ENCODE measurements around the gene MCMBP. TPM values are rescaled to one million over a fixed set of nuclear protein-coding genes. Genes with fewer than 3 reads are reported as not detected.

Gene MCMBP
- total and polyA plus RNA-seq, 10 donors, result 14.2 to 67.6 (median 47.7) TPM

- intact Hi-C loops (cut with DNase I; ENCODE audit: low total_unique reads), result no loop called here
- WGBS, 5 donors, result 88 to 95% (median 95%) methylated on average over 11 of the region's 11 CpGs
Measured at GRCh38 chr10:119831656-119832055, 41.0 kb downstream of the MCMBP start.

GRCh38 chr10:119830851-119831250, 41.8 kb downstream of the MCMBP start:
- TF ChIP-seq POLR2A (IDR thresholded peaks at IDR 0.05) (no peak), CTCF (IDR thresholded peaks at IDR 0.05 in 8 of 11, conservative IDR thresholded peaks at IDR 0.05 in 3 of 11) (no peak), POLR2AphosphoS5 (IDR thresholded peaks at IDR 0.05) (no peak)
- DNase-seq, result no peak
- Histone ChIP-seq H3K27me3 (replicated peaks in 1 of 7) (no peaks in the 10 kb centered on the region), H3K4me3 (no peak overlapping the region), H3K27ac (no peak overlapping the region), H3K36me3 (peaks cover 3 to 100% (median 83%) of the 10 kb centered on the region in 6 donors), H3K4me1 (no peaks in the 10 kb centered on the region), H3K9me3 (no peaks in the 10 kb centered on the region)
- intact Hi-C loops (cut with DNase I; ENCODE audit: low total_unique reads), result no loop called here
- WGBS, 5 donors, result 82 to 92% (median 86%) methylated on average over 4 of the region's 4 CpGs

More at GRCh38 chr10:119831656-119832055, 41.0 kb downstream of the MCMBP start:
- H3K4me3 ChIP-seq, result no peak overlapping the region
- H3K36me3 ChIP-seq, result peaks cover 3 to 100% (median 89%) of the 10 kb centered on the region in 6 donors
- H3K27ac ChIP-seq, result no peak overlapping the region
- no peak for DNase-seq
- no peak for TF ChIP-seq CTCF (IDR thresholded peaks at IDR 0.05 in 8 of 11, conservative IDR thresholded peaks at IDR 0.05 in 3 of 11)
- no peak for TF ChIP-seq POLR2A (IDR thresholded peaks at IDR 0.05)
- no peak for TF ChIP-seq POLR2AphosphoS5 (IDR thresholded peaks at IDR 0.05)
- no peaks in the 10 kb centered on the region for H3K9me3 ChIP-seq
- H3K27me3 ChIP-seq (replicated peaks in 1 of 7), result no peaks in the 10 kb centered on the region
- H3K4me1 ChIP-seq, result no peaks in the 10 kb centered on the region

DNA sequence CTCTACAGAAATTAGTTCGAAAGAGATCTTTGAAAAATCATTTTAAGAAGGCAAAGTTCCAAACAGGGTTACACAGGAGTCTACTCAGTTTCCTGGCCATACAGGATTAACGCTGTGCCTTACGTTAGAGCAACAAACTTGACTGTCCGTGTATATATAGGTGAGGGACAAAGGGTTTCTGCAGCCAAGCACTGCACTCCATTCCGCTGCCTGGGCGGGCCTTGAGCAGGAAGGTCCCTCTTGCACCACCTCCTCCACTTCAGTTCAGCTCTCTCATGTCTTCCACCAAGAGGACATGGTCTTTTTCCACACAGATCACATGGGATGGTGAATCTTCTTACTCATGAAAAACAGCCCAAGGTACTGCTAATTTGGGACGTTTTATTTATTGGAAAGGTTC, 43.2 kb downstream of the MCMBP start:
- Histone ChIP-seq H3K27me3 (replicated peaks in 1 of 7) (no peaks in the 10 kb centered on the region), H3K9me3 (no peaks in the 10 kb centered on the region), H3K36me3 (peaks cover 3 to 95% (median 72%) of the 10 kb centered on the region in 6 donors), H3K4me1 (no peaks in the 10 kb centered on the region), H3K4me3 (no peak overlapping the region), H3K27ac (no peak overlapping the region)
- intact Hi-C loops (cut with DNase I; ENCODE audit: low total_unique reads), result no loop called here
- WGBS, 5 donors, result 87 to 96% (median 91%) methylated on average over 7 of the region's 7 CpGs
- TF ChIP-seq POLR2A (IDR thresholded peaks at IDR 0.05) (no peak), POLR2AphosphoS5 (IDR thresholded peaks at IDR 0.05) (peak in 1 of 3 donors; percentile 9)
- DNase-seq, result no peak

DNA sequence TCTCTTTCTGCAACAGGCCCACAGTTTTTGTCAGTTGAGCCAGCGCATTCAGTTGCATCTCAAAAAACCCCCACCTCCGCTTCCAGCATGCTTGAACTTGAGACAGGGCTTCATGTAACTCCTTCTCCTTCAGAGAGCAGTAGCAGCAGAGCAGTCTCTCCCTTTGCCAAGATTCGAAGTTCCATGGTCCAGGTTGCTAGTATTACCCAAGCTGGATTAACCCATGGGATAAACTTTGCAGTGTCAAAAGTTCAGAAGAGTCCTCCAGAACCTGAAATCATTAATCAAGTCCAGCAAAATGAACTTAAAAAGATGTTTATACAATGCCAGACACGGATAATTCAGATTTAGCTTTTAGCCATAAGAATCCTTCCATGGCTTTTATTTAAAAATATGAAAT, 45.2 kb downstream of the MCMBP start:
- WGBS, 5 donors, result 92 to 94% (median 92%) methylated on average over 4 of the region's 4 CpGs
- no peak overlapping the region for H3K4me3 ChIP-seq
- TF ChIP-seq POLR2A (IDR thresholded peaks at IDR 0.05), result no peak
- no peak for TF ChIP-seq CTCF (IDR thresholded peaks at IDR 0.05 in 8 of 11, conservative IDR thresholded peaks at IDR 0.05 in 3 of 11)
- TF ChIP-seq POLR2AphosphoS5 (IDR thresholded peaks at IDR 0.05), result no peak
- no peaks in the 10 kb centered on the region for H3K9me3 ChIP-seq
- DNase-seq, result no peak
- intact Hi-C loops (cut with DNase I; ENCODE audit: low total_unique reads), result no loop called here
- no peaks in the 10 kb centered on the region for H3K27me3 ChIP-seq (replicated peaks in 1 of 7)
- no peaks in the 10 kb centered on the region for H3K4me1 ChIP-seq
- peaks cover 3 to 95% (median 57%) of the 10 kb centered on the region in 6 donors for H3K36me3 ChIP-seq
- H3K27ac ChIP-seq, result no peak overlapping the region

GRCh38 chr10:119826771-119827170, 45.9 kb downstream of the MCMBP start:
- WGBS, 5 donors, result 91 to 96% (median 93%) methylated on average over 6 of the region's 6 CpGs
- Histone ChIP-seq H3K27me3 (replicated peaks in 1 of 7) (no peaks in the 10 kb centered on the region), H3K4me3 (no peak overlapping the region), H3K9me3 (no peaks in the 10 kb centered on the region), H3K36me3 (peaks cover 3 to 91% (median 51%) of the 10 kb centered on the region in 6 donors), H3K4me1 (no peaks in the 10 kb centered on the region), H3K27ac (no peak overlapping the region)
- peak in 1 of 3 donors; percentile 3 for TF ChIP-seq POLR2AphosphoS5 (IDR thresholded peaks at IDR 0.05)
- TF ChIP-seq CTCF (IDR thresholded peaks at IDR 0.05 in 8 of 11, conservative IDR thresholded peaks at IDR 0.05 in 3 of 11), result no peak
- intact Hi-C loops (cut with DNase I; ENCODE audit: low total_unique reads), result no loop called here
- no peak for DNase-seq

Measured in spleen (tissue), 11 donors.